HG02970 (cell line): Measurements from ENCODE around the gene NPIPB8.
"Not testable (repeated sequence)": the region's sequence is repeated elsewhere in the genome, so short reads cannot be mapped to it uniquely, and the experiment has no call there.

Source experiments
- ATAC-seq: cut with Tn5 transposase; IDR thresholded peaks from one replicate; pipeline ENCODE4 v1.9.1; 2021; ENCODE audit warnings: mild to moderate bottlenecking, moderate library complexity, moderate number of reproducible peaks; ENCODE audit not compliant: unreplicated experiment, low FRiP score

Gene NPIPB8

DNA sequence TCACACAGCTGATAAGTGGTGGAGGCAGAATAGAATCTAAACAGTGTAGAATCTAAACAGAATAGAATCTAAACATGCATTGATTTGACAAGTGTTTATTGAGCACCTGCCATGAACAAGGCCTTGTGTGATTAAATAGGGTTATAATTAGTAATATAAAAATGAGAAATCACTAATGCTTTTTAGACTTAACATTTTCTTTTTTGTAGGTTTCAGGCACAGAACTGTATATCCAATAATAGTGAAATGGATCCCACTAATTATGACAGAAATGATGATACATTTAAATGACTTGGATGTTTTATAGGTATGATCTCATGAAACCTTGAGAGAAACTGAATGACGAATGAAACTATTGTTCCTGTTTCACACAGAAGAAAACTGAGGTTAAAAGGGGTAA, at the start of gene NPIPB8:
Gene NPIPB8 (plus strand): TSS at position 301 of the 400 bp plus-strand sequence. CDS start 296 bp downstream, outside the sequence.
- ATAC-seq = not testable (repeated sequence)

DNA sequence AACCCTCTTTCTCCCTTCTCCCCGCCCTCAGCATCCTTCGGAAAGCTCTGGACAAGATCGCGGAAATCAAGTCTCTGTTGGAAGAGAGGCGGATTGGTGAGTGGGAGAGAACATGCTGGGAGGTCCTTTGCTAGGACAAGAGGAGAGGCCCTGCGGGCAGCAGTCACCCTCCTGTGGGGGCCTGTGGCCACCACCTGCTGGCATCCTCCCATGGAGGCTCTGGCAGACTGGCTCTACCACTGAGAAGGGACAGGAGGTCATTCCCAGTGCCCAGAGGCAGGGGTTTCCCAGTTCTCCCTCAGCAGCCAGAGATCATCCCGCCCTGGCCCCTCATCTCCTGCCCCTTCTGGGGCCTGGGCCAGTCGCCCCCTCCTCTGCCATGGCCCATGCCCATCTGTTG, 48.8 kb upstream of the NPIPB8 start:
- ATAC-seq = no peak

DNA sequence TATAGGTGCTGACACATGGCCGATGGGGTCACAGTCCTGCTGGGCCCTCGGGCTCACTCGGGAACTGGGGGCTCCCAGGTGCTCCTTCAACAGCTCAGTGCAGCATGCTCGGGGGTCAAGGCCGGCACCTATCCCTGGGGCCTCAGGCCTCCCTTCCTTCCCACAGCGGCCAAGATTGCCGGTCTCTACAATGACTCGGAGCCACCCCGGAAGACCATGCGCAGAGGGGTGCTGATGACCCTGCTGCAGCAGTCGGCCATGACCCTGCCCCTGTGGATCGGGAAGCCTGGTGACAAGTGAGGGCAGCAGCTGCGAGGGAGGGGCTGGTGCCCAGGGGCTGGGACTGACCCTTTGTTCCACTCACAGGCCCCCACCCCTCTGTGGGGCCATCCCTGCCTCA, 47.9 kb upstream of the NPIPB8 start:
- no peak for ATAC-seq

DNA sequence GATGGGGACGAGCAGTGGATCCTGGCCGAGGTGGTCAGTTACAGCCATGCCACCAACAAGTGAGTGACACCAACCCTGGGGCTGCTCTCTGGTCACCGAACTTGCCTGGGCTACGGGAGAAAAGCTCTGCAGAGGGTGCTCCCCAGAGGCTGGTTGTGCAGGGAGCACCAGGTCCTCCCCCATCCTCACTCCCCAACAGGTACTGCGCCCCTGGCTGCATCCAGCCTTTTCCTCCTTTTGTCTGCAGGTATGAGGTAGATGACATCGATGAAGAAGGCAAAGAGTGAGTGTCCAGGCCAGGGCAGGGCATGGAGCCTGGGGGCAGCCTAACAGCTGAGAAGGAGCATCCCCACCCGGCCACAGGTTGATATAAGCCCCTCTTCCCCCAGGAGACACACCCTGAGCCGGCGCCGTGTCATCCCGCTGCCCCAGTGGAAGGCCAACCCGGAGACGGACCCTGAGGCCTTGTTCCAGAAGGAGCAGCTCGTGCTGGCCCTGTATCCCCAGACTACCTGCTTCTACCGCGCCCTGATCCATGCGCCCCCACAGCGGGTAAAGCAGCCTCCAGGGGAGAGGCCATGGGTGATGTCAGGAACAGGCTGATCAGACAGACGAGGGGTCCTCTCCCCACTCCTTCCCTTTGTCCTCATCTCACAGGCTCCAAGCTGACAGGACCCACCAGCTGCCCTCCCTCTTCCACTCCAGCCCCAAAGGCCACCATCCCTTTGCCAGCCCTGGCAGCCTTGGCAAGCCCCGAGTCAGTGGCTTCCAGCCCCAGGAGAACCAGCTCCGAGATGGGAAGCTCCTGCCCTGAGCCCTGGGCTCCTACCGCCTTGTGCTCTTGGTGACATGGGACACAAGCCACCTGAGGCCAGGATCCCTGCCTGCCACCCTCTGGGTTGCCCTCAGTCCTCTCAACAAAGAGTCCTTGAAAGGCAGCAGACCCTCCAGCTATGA, 47.2 kb upstream of the NPIPB8 start:
- ATAC-seq = no peak

DNA sequence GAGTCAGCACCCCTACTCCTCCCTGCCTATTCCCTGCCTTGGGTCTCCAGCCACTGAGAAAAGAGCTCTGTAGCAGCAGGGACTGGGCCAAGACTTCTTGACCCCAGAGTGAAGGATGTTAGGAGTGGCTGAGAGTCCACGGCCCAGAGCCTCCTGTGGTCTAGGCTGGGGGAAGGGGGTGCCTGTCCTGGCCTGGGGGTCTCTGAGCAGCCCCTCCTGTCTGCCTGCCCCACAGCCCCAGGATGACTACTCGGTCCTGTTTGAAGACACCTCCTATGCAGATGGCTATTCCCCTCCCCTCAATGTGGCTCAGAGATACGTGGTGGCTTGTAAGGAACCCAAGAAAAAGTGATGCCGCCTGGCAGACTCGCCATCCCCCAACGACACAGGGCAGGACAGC, 46.5 kb upstream of the NPIPB8 start:
- no peak for ATAC-seq

DNA sequence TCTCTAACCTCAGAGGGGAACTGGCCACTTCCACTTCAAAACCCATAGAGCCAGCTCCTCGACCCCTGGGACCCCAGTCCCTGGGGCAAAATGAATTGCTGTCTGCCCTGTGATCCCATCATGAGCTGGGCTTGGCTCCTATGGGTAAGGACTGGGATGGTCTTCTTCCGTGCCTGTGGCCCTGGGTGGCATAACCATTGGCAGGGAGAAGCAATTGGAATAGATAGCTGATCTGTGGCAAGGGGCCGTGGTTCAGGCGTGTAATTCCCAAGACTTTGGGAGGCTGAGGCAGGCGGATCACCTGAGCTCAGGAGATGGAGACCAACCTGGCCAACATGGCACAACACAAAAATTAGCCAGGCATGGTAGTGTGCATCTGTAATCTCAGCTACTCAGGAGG, 45.4 kb upstream of the NPIPB8 start:
- ATAC-seq = no peak

DNA sequence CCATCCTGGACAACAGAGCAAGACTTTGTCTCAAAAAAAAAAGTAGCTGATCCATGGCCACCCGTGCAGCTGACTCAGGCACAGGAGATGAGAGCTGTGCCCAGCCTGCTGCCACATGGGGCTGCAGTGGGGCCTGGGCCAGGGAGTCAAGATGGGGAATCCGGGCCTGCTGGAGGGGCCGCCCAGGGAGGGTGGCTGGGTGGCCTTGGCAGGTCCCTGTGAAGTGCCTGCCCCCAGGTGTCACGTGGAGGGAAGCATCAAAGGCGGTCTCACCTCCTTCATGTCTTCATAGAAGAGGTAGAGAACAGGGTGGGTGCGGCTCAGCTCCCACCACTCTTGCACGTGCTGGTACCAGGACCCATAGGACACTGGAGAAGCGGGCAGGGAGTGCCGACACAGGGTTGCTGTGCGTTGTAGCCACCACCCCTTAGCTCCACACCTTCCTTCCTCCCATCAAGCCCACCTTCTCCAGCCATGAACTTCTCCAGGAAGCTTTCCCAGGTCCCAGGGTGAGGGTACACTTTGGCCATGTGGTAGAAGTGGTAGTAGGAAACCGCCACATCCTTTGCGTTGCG, 44.8 kb upstream of the NPIPB8 start:
- no peak for ATAC-seq

DNA sequence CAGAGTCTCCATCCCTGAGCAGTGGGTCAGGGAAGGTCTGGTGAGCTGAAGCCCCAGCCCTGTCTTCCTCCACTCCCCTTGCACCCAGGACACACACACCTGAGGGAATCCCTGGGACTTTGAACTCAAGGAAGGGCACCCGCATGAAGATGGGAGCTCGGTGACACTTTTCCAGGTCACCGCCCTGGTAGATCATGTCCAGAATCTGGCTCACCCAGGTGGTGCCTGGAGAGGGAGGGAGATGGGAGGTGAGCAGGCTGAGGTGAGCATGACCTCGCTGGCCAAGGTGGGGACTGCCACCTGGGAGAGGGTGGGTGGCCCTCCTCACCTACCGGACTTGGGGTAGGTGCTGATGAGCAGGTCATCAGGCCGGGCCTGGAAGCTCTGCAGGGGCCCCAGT, 42.4 kb upstream of the NPIPB8 start:
- ATAC-seq = not testable (repeated sequence)

DNA sequence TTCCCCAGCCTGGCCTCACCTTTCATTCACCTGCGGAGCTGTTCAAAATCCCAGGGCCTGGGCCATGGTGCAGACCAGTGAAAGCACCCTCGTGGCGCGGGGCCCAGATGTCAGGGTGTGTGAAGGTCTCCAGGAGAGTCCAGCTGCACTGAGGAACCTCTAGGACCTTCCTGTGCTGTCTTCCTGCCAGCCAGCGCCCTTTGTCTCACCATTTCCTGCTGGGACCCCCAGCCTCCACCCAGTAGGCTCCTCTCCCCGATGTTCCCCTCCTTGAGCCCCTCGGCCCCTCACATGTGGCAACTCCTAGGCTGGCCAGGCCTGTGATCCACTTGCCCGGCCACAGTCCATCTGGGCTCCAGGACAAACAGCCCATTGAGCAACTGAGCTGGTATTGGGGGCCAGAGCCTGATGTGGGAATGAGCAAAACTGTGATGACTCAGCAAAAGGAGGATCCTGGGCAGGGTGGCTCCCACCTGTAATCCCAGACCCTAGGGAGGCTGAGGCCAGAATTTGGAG, 41.7 kb upstream of the NPIPB8 start:
- no peak for ATAC-seq

DNA sequence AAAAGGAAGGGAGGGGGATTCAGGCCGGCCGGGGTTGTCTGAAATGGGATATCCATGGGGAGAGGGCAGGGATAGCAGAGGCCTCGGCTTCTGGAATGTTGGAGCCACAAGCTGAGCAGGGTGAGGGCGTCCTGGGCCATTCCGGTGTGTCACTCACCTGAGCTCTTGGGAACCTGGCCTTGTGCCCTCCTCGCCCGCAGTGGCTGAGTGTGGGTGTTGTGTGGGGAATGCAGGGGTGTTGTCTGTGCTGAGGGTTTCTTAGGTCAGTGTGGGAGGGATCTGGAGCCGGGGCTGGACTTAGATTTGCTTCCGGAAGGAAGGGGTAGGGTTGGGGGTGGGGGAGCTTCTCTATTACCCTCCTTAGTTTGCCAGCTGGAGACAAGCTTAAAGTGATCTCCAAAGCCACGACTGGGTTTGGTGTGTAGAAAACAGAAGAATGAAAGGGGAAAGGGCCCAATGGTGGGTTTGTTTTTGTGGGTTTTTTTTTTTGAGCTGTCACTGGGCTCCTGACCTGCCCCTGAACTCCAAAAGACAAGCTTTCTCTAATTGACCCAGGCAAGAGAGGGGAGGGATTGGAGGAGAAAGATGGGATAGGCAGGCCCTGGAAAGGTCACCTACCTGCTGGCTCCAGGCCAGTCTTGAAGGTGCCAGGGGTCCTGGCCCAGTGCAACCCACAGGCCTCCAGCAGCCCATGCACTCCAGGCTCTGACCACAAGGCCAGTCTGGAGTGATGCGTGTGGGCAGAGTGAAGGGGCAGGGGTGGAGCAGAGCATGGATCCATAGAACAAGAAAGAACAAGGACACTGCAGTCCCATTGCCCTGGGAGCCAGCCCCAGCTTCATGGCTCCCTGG, 40.8 kb upstream of the NPIPB8 start, which contains the start of gene SULT1A2:
Gene SULT1A2 (minus strand): TSS at position 211 of the 852 bp plus-strand sequence. CDS start 1,120 bp downstream, outside the sequence.
- ATAC-seq = no peak

DNA sequence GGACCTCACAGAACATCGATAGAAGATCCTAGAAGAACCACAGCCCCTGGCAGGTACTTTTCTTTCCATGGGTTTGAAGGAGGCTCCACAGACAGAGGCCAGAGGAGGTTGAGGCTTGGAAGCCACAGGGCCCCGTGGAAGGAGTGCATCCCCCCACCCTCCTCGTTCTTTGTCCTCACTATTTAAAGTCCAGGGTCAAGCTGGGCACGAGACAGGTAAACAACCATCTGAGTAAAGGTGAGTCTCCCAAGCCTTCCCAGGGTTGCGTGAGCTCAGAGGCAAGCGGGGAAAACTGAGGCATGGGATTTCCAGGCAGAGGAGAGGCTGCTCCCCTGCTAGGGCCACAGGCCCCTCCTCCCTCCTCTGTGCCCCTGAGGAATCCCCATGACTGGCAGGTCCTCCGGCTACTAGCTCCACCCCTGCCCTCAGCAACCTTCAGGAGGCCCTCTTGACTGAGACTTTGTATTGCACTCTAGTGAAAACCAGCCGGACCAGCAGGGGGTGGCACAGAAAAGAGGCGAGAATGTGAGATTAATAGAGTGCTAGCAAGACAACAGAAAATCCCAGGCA, 40.1 kb upstream of the NPIPB8 start:
- no peak for ATAC-seq

DNA sequence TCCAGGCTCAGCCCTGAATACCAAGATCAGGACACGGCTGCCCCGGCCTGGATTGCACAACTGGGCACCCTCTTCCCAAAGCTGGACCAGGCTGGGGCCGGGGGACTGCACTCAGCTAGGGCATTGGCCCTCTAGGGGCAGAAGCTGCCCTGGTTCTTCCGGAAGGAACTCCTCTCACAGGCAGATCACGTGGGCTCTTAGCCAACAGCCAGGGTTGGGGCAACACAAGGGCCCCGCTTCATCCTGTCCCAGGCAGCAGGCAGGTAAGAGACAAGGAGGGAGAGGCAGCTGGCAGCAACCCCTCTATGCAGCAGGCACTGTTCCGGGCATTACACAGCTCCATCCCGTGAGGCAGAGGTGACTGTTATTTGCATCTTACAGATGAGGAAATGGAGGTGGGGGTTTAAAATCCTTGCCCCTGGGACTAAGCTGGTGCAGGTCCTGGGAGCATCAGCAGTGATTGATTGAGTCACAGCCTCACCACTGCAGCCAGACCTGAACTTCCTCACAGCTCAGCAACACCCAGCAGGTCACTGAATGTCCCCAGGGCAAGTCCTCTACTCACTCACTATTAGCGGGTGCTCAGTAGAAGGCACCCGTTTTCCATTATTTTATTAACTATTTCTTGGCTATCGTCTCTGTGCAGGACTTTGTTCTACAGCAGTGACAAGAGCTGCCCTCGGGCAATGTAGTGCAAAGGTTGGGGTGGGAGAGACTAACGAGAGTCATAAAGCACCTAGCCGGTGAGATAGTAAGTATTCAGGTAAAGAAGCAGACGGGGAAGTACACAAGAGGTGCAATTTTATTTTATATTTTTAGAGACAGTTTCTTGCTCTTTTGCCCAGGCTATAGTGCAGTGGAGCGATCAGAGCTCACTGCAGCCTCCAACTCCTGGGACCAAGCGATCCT, 38.2 kb upstream of the NPIPB8 start:
- not testable (repeated sequence) for ATAC-seq

DNA sequence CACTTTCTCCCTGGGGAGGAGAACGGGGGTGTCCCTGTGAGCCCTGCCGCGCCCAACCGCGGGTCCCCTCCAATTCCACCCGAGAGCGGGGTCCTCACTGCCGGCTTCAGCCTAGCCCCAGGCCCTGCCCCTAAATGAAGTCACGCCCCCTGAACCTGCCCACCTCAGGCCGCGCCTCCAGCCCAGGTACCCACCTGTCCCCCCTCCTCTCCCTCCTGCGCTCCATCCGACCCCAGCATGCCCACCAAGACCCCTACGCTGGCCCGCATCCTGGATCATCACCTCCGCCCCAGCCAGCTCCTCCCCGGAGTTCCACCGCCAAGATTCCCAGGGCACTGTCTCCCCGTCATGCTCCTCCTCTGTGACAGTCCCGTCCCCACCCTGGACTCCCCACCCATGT, 36.9 kb upstream of the NPIPB8 start:
- not testable (repeated sequence) for ATAC-seq

DNA sequence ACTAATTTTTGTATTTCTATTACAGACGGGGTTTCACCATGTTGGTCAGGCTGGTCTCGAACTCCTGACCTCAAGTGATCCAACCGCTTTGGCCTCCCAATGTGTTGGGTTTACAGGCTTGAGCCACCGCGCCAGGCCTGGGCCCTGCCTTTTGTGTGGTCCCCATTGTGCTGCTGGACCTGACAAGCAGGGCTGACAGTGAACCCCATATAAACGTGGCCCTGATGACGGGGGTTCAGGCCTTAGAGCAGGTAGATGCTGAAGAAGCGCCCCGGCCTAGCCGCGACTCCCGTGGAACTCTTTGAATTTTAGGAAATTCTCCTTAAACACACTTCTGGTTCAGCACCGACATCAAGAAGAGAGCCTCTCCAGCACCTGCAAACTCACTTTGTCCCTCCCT, 36.3 kb upstream of the NPIPB8 start:
- not testable (repeated sequence) for ATAC-seq

DNA sequence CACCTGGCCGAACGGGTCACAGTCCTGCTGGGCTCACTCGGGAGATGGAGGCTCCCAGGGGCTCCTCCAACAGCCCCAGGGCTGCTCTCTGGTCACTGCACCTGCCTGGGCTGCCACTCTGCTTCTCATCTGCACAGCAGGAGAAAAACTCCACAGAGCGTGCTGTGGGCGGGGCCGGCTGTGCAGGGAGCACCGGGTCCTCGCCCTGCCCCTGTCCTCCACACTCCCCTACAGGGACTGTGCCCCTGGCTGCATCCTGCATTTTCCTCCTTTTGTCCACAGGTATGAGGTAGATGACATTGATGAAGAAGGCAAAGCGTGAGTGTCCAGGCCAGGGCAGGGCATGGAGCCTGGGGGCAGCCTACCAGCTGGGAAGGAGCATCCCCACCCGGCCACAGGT, 35.8 kb upstream of the NPIPB8 start:
- not testable (repeated sequence) for ATAC-seq

DNA sequence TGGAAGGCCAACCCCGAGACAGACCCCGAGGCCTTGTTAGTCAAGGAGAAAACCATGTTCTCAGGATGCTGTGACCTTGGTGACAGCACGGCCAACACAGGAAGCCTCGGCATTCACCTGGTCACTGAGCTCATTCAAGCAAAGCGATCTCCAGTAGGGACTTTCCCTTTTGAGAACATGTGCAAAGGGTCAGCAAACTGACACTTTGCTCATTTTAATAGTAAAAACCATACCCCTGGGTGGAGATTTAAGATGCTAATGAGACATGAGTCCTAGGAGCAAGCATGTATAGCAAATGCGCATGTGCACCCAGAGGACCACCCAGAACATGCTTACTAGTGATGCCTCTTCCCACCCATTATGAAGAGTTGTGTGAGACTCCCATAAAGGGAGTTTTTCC, 35.3 kb upstream of the NPIPB8 start:
- no peak for ATAC-seq

DNA sequence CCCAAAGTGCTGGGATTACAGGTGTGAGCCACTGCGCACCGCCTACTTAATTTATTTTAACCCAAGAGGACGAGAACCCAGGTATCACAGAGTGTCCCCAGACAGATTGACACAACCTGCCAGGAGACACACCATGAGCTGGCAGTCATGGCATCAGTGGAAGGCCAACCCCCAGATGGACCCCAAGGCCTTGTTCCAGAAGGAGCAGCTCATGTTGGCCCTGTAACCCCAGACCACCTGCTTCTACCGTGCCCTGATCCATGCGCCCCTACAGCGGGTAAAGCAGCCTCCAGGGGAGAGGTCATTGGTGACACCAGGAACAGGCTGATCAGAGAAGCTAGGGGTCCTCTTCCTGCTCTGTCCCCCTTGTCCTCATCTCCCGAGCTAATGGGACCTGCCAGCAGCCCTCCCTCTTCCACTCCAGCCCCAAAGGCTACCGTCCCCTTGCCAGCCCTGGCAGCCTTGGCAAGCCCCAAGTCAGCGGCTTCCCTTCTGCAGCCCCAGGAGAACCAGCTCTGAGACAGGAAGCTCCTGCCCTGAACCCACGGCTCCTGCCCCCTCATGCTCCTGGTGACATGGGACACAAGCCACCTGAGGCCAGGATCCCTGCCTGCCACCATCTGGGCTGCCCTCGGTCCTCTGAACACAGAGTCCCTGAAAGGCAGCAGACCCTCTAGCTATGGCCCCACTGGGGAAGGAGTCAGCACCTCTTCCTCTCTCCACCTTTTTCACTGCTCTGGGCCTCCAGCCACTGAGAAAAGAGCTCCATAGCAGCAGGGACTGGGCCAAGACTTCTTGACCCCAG, 34.3 kb upstream of the NPIPB8 start:
- ATAC-seq = no peak

DNA sequence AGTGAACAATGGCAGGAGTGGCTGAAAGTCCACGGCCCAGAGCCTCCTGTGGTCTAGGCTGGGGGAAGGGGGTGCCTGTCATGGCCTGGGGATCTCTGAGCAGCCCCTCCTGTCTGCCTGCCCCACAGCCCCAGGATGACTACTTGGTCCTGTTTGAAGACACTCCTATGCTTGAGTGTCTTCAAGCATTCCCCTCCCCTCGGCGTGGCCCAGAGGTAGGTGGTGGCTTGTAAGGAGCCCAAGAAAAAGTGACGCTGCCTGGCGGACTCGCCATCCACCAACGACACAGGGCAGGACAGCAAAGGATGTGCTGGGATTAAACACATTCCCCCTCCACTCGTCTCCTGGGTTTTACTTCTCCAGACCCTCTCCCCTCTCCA, 33.7 kb upstream of the NPIPB8 start:
- no peak for ATAC-seq
